Measurements from ENCODE around the gene KRTAP2-1.

DNA sequence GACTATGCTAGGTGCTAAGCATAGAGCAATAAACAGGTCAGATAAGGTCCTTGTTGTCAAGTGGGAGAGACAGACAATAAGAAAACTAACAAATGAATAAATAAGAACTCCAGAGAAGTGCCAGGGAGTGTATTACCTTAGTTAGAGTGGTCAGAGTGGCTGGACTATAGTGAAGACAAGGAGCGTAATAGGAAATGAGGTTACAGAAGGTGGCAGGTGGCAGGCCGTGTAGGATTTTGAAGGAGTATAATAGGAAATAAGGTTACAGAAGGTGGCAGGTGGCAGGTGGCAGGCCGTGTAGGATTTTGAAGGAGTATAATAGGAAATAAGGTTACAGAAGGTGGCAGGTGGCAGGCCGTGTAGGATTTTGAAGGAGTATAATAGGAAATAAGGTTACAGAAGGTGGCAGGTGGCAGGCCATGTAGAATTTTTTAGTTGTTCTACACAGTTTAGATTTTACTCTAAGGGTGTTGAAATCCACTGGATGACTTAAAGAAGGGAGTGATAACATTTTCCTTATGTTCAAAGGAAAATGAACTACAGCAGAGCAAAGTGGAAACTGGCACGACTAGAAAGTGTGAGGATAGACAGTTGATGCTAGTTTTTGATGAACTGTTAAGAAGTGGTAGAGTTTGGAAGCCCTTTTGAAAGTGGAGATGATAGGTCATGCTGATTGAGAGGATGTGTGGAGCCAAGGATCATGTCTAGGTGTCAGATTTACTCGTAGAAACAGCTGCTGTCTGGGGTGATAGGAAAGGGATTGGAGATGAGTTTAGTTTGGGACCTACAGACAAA lies 34.6 kb downstream of the KRTAP2-1 start:
- TF ChIP-seq, protein P1, sequence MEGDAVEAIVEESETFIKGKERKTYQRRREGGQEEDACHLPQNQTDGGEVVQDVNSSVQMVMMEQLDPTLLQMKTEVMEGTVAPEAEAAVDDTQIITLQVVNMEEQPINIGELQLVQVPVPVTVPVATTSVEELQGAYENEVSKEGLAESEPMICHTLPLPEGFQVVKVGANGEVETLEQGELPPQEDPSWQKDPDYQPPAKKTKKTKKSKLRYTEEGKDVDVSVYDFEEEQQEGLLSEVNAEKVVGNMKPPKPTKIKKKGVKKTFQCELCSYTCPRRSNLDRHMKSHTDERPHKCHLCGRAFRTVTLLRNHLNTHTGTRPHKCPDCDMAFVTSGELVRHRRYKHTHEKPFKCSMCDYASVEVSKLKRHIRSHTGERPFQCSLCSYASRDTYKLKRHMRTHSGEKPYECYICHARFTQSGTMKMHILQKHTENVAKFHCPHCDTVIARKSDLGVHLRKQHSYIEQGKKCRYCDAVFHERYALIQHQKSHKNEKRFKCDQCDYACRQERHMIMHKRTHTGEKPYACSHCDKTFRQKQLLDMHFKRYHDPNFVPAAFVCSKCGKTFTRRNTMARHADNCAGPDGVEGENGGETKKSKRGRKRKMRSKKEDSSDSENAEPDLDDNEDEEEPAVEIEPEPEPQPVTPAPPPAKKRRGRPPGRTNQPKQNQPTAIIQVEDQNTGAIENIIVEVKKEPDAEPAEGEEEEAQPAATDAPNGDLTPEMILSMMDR (conservative IDR thresholded peaks at IDR 0.05 in 1 of 2, IDR thresholded peaks at IDR 0.05 in 1 of 2; ENCODE audit: low read depth in 1 of 2, low read length in 2 of 2), result no peak
- TF ChIP-seq EZH2 (IDR thresholded peaks at IDR 0.05; ENCODE audit: low read length, missing control alignments), result no peak
